ENCODE measurements around the gene GHRHR. TPM values are rescaled to one million over a fixed set of nuclear protein-coding genes. Genes with fewer than 3 reads are reported as not detected.
A peak's percentile ranks its signal among the peaks of the same experiment; 100 is the strongest.

GHRHR gene
- total RNA-seq, 6 donors from 2014 or later = 0.67 to 3.1 (median 1.1) TPM; not detected in 2

DNA sequence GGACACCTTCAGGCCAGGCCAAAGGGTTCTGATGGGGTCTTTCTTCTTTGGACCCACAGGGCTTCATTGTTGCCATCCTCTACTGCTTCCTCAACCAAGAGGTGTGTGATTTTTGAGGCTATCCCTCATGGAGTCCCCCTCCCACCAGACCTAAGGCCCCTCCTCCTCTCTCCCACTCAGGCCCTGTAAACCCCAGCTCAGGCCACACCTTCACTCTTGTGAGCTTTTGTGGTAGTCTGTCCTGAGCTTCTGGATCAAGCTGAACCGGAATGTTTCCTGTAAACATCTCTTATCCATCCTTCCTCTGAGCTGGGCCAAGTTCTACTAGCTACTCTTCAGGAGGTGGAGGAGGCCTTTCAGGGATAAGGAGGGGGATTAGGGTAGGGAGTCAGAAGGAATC is 13.5 kb downstream of the GHRHR start:
- H3K27me3 ChIP-seq = no peaks in the 10 kb centered on the region
- no peaks in the 10 kb centered on the region for H3K36me3 ChIP-seq
- peaks cover 3 to 24% (median 17%) of the 10 kb centered on the region in 4 donors for H3K4me1 ChIP-seq
- no peak overlapping the region for H3K4me3 ChIP-seq
- DNase-seq = no peak
- TF ChIP-seq, protein P1, sequence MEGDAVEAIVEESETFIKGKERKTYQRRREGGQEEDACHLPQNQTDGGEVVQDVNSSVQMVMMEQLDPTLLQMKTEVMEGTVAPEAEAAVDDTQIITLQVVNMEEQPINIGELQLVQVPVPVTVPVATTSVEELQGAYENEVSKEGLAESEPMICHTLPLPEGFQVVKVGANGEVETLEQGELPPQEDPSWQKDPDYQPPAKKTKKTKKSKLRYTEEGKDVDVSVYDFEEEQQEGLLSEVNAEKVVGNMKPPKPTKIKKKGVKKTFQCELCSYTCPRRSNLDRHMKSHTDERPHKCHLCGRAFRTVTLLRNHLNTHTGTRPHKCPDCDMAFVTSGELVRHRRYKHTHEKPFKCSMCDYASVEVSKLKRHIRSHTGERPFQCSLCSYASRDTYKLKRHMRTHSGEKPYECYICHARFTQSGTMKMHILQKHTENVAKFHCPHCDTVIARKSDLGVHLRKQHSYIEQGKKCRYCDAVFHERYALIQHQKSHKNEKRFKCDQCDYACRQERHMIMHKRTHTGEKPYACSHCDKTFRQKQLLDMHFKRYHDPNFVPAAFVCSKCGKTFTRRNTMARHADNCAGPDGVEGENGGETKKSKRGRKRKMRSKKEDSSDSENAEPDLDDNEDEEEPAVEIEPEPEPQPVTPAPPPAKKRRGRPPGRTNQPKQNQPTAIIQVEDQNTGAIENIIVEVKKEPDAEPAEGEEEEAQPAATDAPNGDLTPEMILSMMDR (IDR thresholded peaks at IDR 0.05) = no peak
- TF ChIP-seq POLR2AphosphoS5 (IDR thresholded peaks at IDR 0.05) = peak in 1 of 2 donors; percentile 56
- TF ChIP-seq EP300 (IDR thresholded peaks at IDR 0.05) = peak in 1 of 4 donors; percentile 42
- TF ChIP-seq POLR2A (IDR thresholded peaks at IDR 0.05) = no peak
- WGBS, 2 donors = 0 to 50% methylated on average over 1 of the region's 1 CpG
- H3K27ac ChIP-seq = peak overlapping the region in 2 of 4 donors; percentile 37 to 78
- ATAC-seq (ENCODE audit: low FRiP score in 2 of 2) = no peak
- H3K9me3 ChIP-seq = no peaks in the 10 kb centered on the region

DNA sequence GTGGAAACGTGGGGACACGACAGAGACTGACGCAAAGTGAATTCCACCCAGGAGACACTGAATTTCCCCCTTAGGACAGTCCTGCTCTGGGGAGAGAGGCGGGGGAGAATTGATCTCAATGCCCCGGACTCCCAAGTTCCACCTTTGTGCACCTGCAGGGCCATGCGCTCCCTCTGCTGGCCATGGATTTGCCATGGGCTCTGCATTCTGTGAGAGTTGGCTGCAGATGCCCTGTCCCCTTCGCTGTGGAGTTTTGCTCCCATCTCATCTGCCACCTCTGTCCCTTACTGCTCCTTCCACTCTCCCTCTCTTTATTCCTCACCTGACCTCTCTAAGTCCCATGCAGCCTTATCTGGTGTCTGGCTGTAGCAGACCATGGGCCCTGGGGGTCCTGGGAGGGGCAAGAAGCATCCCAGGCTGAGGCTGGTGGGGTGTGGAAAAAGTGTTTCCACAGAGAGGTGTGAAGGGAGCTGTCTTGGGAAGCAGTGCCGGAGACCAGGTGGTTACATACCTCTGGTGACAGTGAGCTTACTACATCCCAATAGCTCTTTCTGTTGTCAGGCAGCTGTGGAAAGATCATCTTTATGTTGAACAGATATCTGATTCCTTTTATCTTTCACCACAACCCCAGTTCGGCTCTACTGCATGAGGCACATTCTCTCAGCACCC is 14.3 kb downstream of the GHRHR start:
- Histone ChIP-seq H3K9me3 (no peaks in the 10 kb centered on the region), H3K27ac (peak overlapping the region in 2 of 4 donors; percentile 37 to 78), H3K27me3 (no peaks in the 10 kb centered on the region), H3K4me1 (peaks cover 0 to 18% (median 14%) of the 10 kb centered on the region in 4 donors), H3K4me3 (no peak overlapping the region), H3K36me3 (no peaks in the 10 kb centered on the region)
- TF ChIP-seq EP300 (IDR thresholded peaks at IDR 0.05) (no peak), POLR2AphosphoS5 (IDR thresholded peaks at IDR 0.05) (no peak), POLR2A (IDR thresholded peaks at IDR 0.05) (no peak)
- TF ChIP-seq, protein P1 (IDR thresholded peaks at IDR 0.05) = peak in 4 of 6 experiments; percentile 18 to 40 (median 35)
- WGBS, 2 donors = 42 to 54% methylated on average over 9 of the region's 9 CpGs
- ATAC-seq (ENCODE audit: low FRiP score in 2 of 2) = no peak
- DNase-seq = peak in 1 of 2 donors; percentile 44

DNA sequence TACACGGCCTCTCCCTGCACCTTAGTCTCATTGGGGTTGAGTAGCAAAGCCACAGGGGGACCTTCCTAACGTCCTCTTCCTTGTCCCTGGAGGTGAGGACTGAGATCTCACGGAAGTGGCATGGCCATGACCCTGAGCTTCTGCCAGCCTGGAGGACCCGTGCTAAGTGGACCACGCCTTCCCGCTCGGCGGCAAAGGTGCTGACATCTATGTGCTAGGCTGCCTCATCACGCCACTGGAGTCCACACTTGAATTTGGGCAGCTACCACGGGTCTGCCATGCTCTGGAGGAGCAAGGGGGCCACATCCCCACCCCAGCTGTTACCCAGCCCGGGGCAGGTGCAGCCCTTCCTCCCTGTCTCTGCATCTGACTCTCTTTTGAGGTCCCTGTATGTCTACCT is 15.3 kb downstream of the GHRHR start:
- H3K4me3 ChIP-seq = no peak overlapping the region
- 65 to 68% methylated on average over 11 of the region's 11 CpGs for WGBS, 2 donors
- H3K9me3 ChIP-seq = no peaks in the 10 kb centered on the region
- H3K27ac ChIP-seq = no peak overlapping the region
- DNase-seq (peak in 1 of 2 donors; percentile 46), ATAC-seq (ENCODE audit: low FRiP score in 2 of 2) (no peak)
- H3K27me3 ChIP-seq = no peaks in the 10 kb centered on the region
- no peaks in the 10 kb centered on the region for H3K36me3 ChIP-seq
- TF ChIP-seq, protein P1 (IDR thresholded peaks at IDR 0.05) = no peak
- TF ChIP-seq EP300 (IDR thresholded peaks at IDR 0.05) (no peak), POLR2A (IDR thresholded peaks at IDR 0.05) (no peak), POLR2AphosphoS5 (IDR thresholded peaks at IDR 0.05) (no peak)
- H3K4me1 ChIP-seq = peaks cover 7 to 24% (median 15%) of the 10 kb centered on the region in 4 donors

DNA sequence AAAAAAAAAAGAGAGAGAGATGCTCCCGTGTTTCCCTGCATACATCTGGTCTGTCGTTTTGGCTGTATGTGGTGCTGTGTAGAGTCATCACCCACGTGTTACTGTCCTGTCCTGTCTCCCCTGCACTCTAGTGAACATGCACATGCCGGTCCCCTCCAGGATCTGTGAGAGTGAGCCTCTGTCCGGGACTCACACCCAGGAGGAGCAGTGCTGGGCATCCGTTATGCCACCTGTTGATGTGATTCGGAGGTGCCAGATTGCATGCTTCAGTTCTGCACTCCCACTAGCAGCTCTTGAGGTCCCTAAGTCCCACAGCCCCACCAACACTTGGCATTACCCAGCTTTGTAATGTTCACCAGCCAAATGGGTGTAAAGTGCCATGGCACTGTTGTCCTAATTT is 16.4 kb downstream of the GHRHR start:
- H3K4me3 ChIP-seq = no peak overlapping the region
- DNase-seq (no peak), ATAC-seq (ENCODE audit: low FRiP score in 2 of 2) (no peak)
- H3K36me3 ChIP-seq = no peaks in the 10 kb centered on the region
- no peaks in the 10 kb centered on the region for H3K9me3 ChIP-seq
- TF ChIP-seq, protein P1 (IDR thresholded peaks at IDR 0.05) = no peak
- no peak for TF ChIP-seq POLR2A (IDR thresholded peaks at IDR 0.05)
- no peak for TF ChIP-seq EP300 (IDR thresholded peaks at IDR 0.05)
- TF ChIP-seq POLR2AphosphoS5 (IDR thresholded peaks at IDR 0.05) = no peak
- H3K4me1 ChIP-seq = peaks cover 3 to 15% (median 6%) of the 10 kb centered on the region in 4 donors
- no peaks in the 10 kb centered on the region for H3K27me3 ChIP-seq
- H3K27ac ChIP-seq = no peak overlapping the region
- WGBS, 2 donors = 70 to 72% methylated on average over 7 of the region's 7 CpGs

DNA sequence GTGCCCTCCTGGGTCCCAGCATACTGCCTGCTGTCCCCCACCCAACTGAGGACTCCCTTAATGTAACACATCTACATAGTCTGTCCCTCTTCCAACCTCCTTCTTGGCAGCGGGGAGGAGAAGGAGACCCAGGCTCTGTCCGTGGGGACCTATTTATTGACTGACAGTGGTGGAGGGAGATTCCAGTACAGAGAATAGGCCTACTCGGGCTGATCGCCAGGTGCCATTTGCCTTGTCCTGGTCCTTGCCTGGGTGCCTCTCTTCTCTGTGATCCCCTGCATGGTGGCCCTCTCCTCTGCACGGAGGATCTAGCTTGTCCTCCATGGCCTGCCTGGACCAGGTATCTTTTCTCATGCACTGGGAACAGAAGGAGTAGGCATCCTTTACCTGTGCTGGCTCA is 17.0 kb downstream of the GHRHR start:
- Histone ChIP-seq H3K4me3 (no peak overlapping the region), H3K27ac (no peak overlapping the region), H3K36me3 (no peaks in the 10 kb centered on the region), H3K9me3 (no peaks in the 10 kb centered on the region), H3K27me3 (no peaks in the 10 kb centered on the region), H3K4me1 (peaks cover 3 to 15% (median 6%) of the 10 kb centered on the region in 4 donors)
- TF ChIP-seq, protein P1 (IDR thresholded peaks at IDR 0.05) = no peak
- TF ChIP-seq EP300 (IDR thresholded peaks at IDR 0.05) = no peak
- no peak for TF ChIP-seq POLR2AphosphoS5 (IDR thresholded peaks at IDR 0.05)
- TF ChIP-seq POLR2A (IDR thresholded peaks at IDR 0.05) = no peak
- no peak for ATAC-seq (ENCODE audit: low FRiP score in 2 of 2)
- peak in 1 of 2 donors; percentile 6 for DNase-seq
- WGBS, 2 donors = 85 to 97% methylated on average over 5 of the region's 5 CpGs
